ENCODE data around the gene PSME2.

- no peak for TF ChIP-seq CTCF (IDR thresholded peaks at IDR 0.05)
- no peak for TF ChIP-seq POLR2A (IDR thresholded peaks at IDR 0.05)
Observed at GRCh38 chr14:24106672-24107271, 39.6 kb downstream of the PSME2 start.

All from heart left ventricle (tissue), 13 donors.